A549 treated with AZD9567 at 1 μM for 4 hours (cell line): ENCODE measurements around the gene TP53I3. TPM values are rescaled to one million over a fixed set of nuclear protein-coding genes. Genes with fewer than 3 reads are reported as not detected.

Source experiments
- total RNA-seq: library from RNA; stranded (reverse); fragments of 200-300 nt; extraction: Qiagen RNA extraction; gene quantifications from 5 replicates; pipeline ENCODE4 v1.2.3, GENCODE V29; 2022; ENCODE audit not compliant: insufficient read depth

Gene TP53I3, protein sequence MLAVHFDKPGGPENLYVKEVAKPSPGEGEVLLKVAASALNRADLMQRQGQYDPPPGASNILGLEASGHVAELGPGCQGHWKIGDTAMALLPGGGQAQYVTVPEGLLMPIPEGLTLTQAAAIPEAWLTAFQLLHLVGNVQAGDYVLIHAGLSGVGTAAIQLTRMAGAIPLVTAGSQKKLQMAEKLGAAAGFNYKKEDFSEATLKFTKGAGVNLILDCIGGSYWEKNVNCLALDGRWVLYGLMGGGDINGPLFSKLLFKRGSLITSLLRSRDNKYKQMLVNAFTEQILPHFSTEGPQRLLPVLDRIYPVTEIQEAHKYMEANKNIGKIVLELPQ
- total RNA-seq = 221 to 284 TPM (median 246 TPM) in 5 replicates

DNA sequence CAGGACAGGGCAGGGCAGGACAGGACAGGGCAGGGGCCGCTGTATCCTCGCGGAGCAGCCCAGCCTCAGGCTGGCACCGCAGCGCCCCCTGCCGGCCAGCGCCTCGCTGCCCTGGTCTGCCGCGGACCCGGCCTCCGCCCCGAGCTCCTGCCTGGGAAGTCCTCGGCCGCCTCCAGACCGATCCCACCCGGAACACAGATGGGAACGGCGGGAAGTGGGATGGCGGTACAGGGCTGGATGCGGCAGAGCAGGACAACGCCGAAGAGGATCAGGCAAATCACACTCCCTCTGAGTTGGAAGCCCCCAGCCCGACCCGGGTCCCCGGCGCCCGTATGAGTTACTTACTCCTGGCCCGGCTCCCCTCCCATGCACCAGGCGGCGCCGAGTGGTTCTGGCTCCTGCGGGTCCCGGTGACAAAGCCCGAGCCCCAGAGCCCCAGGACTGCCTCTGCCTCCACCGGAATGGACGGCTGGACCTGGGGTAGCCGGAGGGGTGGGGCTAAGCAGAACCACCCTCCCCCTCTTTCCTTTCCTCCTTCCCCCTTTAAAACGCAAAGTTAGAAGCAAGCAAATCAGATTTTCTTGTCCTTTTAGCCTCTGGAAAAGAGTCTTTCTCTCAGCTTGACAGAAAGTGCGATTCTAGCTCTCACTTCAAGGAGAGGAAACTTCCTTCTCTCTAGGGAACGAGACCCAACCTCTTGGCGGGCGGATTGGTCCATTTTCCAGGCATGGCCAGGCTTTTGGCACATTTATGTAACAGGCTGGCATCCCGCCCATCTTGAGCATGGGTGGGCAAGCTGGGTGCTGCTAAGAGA, at the start of gene TP53I3:
TSS of gene TP53I3 (minus strand) at position 449 of the 814 bp plus-strand sequence. CDS start 508 bp downstream, outside the sequence.

DNA sequence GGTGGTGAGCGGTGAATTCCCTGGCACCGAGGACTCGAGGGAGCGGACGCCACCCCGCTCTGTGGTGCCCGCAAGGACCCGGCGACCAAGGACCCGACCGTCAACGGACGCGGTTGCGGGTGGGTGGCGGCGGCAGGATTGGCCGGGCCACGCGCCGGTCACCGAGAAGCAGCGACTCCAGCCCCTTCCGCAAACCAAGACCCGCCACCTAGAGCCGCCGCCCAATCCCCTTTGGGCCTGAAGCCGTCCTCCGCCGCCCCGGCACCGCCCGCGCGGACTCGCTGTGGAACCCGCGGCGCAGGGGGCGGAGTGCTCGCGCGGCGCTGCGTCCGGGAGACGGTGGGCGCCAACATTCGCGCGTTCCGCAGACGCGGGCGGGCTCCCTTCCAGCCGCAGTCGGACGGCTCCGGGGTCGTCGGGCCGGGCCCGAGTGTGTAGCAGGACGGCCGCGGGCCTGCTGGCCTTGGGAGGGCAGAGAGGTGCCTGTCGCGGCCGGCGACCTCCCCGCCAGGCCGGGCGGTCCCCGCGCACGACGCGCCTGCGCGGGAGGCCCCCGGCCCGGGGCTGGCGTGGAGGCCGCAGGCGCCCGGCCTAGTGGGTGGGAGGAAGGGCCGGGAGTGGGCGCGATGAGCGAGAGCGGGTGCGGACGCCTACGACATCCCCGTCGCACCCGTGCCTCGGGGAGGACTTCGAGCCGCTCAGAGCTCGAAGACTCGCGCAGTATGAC, 38.7 kb upstream of the TP53I3 start, which contains the start of the genes FAM228B and PFN4:
TSS of gene FAM228B (plus strand) at position 275 of the 727 bp plus-strand sequence. CDS start 893 bp downstream, outside the sequence.
TSS of gene PFN4 (minus strand) at position 140 of the 727 bp plus-strand sequence. CDS start 799 bp downstream, outside the sequence.

DNA sequence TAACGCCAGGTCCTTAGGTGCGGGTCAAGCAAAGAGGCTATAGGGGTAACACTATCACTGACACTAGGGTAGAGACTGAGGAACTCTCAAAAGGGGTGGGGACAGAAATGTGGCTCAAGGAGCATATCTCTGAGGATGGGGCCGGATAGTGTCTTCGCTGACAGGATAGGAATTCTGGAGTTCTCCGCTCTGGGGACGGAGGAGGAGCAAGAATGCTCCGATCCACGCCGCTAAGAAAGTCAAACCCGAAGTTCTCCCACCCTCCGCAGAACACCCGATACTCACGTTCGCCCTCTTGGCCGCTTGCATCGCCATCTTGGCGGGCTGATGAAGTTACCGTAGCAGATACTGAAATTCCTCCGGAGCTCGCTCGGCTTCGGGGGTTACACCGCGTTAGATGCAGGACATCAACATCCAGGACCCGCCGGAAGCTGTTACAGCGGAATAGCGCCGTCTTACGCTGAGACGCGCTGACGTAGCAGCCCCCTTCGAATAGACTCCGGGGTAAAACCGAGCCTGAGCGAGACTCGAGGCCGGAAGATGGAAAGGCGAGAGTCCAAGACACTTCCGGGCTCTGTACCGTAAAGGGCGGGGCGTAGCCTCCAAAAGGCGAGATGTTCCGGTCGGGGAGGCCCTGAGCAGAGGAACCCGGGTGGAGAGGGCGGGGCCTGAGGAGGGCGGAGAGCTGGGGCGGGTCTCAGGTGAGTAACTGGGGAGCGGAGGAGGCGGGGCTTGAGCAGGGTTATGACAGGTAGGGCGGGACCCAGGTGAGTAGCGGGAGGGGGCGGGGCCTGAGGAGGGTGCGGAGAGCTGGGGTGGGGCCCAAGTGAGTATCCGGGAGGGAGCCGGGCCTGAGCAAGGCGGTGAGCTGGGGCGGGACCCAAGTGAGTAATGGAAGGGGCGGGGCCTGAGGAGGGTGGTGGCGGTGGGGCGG, 8.5 kb downstream of the TP53I3 start, which contains the start of gene SF3B6:
TSS of gene SF3B6 (minus strand) at position 412 of the 934 bp plus-strand sequence. CDS start at position 315, 97 bp downstream.

GRCh38 chr2:24049485-24050021, 35.1 kb downstream of the TP53I3 start, which contains the start of gene FKBP1B:
FKBP1B (plus strand) TSS chr2:24049741; CDS start chr2:24049850, 109 bp downstream.

DNA sequence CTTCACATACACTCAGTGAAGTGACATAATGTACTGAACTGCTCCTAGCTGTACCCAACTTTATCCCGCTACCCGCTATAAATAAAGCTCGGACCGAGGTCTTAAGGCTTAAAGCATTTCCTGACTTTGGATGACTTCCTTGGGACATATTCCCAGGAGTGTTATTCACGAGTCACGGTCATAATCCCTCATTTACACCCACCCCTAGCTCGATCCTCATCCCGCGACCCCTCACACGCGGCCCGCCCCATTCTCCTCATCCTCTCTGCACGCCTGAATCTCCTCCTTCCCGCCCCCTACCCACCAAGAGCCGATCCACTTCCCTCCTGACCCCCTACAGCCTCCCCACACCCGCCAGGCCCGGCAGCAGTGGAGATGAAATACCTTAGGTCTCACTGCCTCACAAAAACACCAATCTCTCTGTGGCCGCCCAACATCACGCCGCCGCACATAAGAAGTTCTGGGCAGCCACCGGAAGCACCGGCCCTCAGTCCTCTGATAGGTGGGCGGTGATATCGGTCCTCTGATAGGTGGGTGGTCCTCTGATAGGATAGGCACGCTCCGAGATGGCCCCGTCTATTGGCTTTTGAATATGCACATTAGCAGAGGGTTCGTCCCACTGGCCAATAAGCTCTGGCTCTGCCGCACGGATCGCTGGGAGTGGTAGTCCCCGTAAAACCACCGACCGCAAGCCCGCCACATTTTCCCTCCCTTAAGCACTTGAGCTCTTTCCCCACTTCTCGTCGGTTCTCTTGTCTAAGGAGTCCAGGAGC, 37.5 kb downstream of the TP53I3 start, which contains the start of gene WDCP:
TSS of gene WDCP (minus strand) at position 462 of the 773 bp plus-strand sequence. CDS start 7,897 bp downstream, outside the sequence.

Other genes starting within 250 kb of the TP53I3 start
- 5.0 to 7.8 TPM (median 6.9 TPM) in 5 replicates for gene ATAD2B, start 157.7 kb downstream of the TP53I3 start, total RNA-seq
- gene UBXN2A, start 144.4 kb downstream of the TP53I3 start, total RNA-seq = 21.2 to 28.7 TPM (median 23.8 TPM) in 5 replicates
- gene MFSD2B, start 74.7 kb downstream of the TP53I3 start, total RNA-seq = 0.19 to 0.50 TPM (median 0.37 TPM) in 4 of 5 replicates, not detected in the other
- 13.6 to 18.2 TPM (median 15.4 TPM) in 5 replicates for gene WDCP, start 37.4 kb downstream of the TP53I3 start, total RNA-seq
- gene FKBP1B, start 35.1 kb downstream of the TP53I3 start, total RNA-seq = 10.5 to 13.6 TPM (median 10.8 TPM) in 5 replicates
- 162 to 257 TPM (median 170 TPM) in 5 replicates for gene SF3B6, start 8.5 kb downstream of the TP53I3 start, total RNA-seq
- 1.2 to 1.9 TPM (median 1.6 TPM) in 4 of 5 replicates, not detected in the other for gene PFN4, start 38.5 kb upstream of the TP53I3 start, total RNA-seq
- 2.0 to 2.7 TPM (median 2.2 TPM) in 4 of 5 replicates, not detected in the other for gene FAM228B, start 38.6 kb upstream of the TP53I3 start, total RNA-seq
- gene FAM228A, start 90.2 kb upstream of the TP53I3 start, total RNA-seq = not detected in 5 replicates